Tongue (tissue), 2 donors: Measurements from ENCODE around the gene SMAD6. TPM values are rescaled to one million over a fixed set of nuclear protein-coding genes. Genes with fewer than 3 reads are reported as not detected.

Experiments
- DNase-seq: peaks from one replicate; pipeline ENCODE4 v3.0.0-alpha.2; 2015
- total RNA-seq: library from RNA; depleted of rRNA; stranded (reverse); fragments of >200 nt; gene quantifications from one replicate; pipeline ENCODE4 v1.2.3, GENCODE V29; 2014

The SMAD6 gene
- total RNA-seq, 1 donor from 2014 or later = 9.0 TPM

GRCh38 chr15:66777054-66777453, 75.0 kb downstream of the SMAD6 start:
- no peak for DNase-seq

GRCh38 chr15:66777596-66778313, 75.7 kb downstream of the SMAD6 start:
- no peak for DNase-seq

- DNase-seq = no peak
Observed at GRCh38 chr15:66778314-66778665, 76.3 kb downstream of the SMAD6 start.

GRCh38 chr15:66778716-66779115, 76.7 kb downstream of the SMAD6 start:
- no peak for DNase-seq

- no peak for DNase-seq
Observed at GRCh38 chr15:66779331-66780009, 77.4 kb downstream of the SMAD6 start.

- DNase-seq = no peak
Observed at GRCh38 chr15:66780172-66780972, 78.3 kb downstream of the SMAD6 start.

- no peak for DNase-seq
Observed at GRCh38 chr15:66780973-66781718, 79.1 kb downstream of the SMAD6 start.

GRCh38 chr15:66782785-66783184, 80.7 kb downstream of the SMAD6 start:
- no peak for DNase-seq

- no peak for DNase-seq
Observed at GRCh38 chr15:66783314-66783713, 81.3 kb downstream of the SMAD6 start.

GRCh38 chr15:66783725-66784124, 81.7 kb downstream of the SMAD6 start:
- no peak for DNase-seq

- no peak for DNase-seq
Observed at GRCh38 chr15:66784174-66784573, 82.1 kb downstream of the SMAD6 start.

- no peak for DNase-seq
Observed at GRCh38 chr15:66785637-66786036, 83.6 kb downstream of the SMAD6 start.

- no peak for DNase-seq
Observed at GRCh38 chr15:66786222-66786621, 84.2 kb downstream of the SMAD6 start.

GRCh38 chr15:66786708-66787488, 84.9 kb downstream of the SMAD6 start:
- DNase-seq = no peak

GRCh38 chr15:66787489-66787871, 85.4 kb downstream of the SMAD6 start:
- no peak for DNase-seq

GRCh38 chr15:66788024-66788423, 86.0 kb downstream of the SMAD6 start:
- no peak for DNase-seq

GRCh38 chr15:66789029-66790025, 87.3 kb downstream of the SMAD6 start:
- DNase-seq = peak; percentile 63

- no peak for DNase-seq
Observed at GRCh38 chr15:66795851-66796250, 93.8 kb downstream of the SMAD6 start.

- DNase-seq = no peak
Observed at GRCh38 chr15:66796343-66796742, 94.3 kb downstream of the SMAD6 start.

- no peak for DNase-seq
Observed at GRCh38 chr15:66797921-66798320, 95.9 kb downstream of the SMAD6 start.
